HG03521 (cell line): ENCODE results near the gene PADI3.
"Not testable (repeated sequence)": the region's sequence is repeated elsewhere in the genome, so short reads cannot be mapped to it uniquely, and the experiment has no call there.

Experiments used
- ATAC-seq: cut with Tn5 transposase; IDR thresholded peaks from one replicate; pipeline ENCODE4 v1.9.1; 2021; ENCODE audit warnings: mild to moderate bottlenecking, moderate library complexity; ENCODE audit not compliant: unreplicated experiment

PADI3 gene

GRCh38 chr1:17321857-17322390 lies 73.0 kb downstream of the PADI3 start:
- not testable (repeated sequence) for ATAC-seq

GRCh38 chr1:17328855-17329254 lies 80.0 kb downstream of the PADI3 start:
- no peak for ATAC-seq

GRCh38 chr1:17329610-17330009 lies 80.7 kb downstream of the PADI3 start:
- ATAC-seq = no peak

- ATAC-seq = no peak
Measured at GRCh38 chr1:17330856-17331255, 82.0 kb downstream of the PADI3 start.

GRCh38 chr1:17333081-17333480 lies 84.2 kb downstream of the PADI3 start:
- no peak for ATAC-seq
